PC-9 (cell line): ENCODE measurements around the gene SPECC1L. TPM values are rescaled to one million over a fixed set of nuclear protein-coding genes. Genes with fewer than 3 reads are reported as not detected.

Experiments
- BruUV-seq: library from RNA; stranded (reverse); fragments of 400-500 nt; replicated peaks from 2 replicates; lab custom pipeline; 2021; lab: Mats Ljungman, UMichigan
- CTCF ChIA-PET: fragments of 300-600 bp; sonication (Branson Sonifier 250); formaldehyde crosslinking; loops from one replicate; lab custom pipeline; 2022; ENCODE audit warnings: antibody characterized with exemption; lab: Charles Lee
- POLR2A ChIA-PET: fragments of 300-600 bp; sonication (Branson Sonifier 250); formaldehyde crosslinking; loops from one replicate; lab custom pipeline; 2022; ENCODE audit warnings: antibody characterized with exemption; ENCODE audit not compliant: unreplicated experiment; lab: Charles Lee
- DNase-seq, 2 experiments: peaks; one replicate each; pipeline versions ENCODE4 v3.0.0 to v3.0.0-alpha.2; 2015 to 2022; ENCODE audit warnings: mixed read lengths in 1 of 2
- H2AFZ ChIP-seq: fragments of 200-600 bp; sonication (generic); 2 replicates; pipeline ENCODE4 v1.8.1; 2017; ENCODE audit warnings: antibody characterized with exemption
- H3F3A ChIP-seq: fragments of 200-600 bp; sonication (generic); 2 replicates; pipeline ENCODE4 v1.8.1; 2017; ENCODE audit warnings: antibody characterized with exemption, mild to moderate bottlenecking, low read depth; ENCODE audit not compliant: insufficient read depth
- H3K27ac ChIP-seq: fragments of 200-600 bp; sonication (generic); 2 replicates; pipeline ENCODE4 v1.6.1; 2016; ENCODE audit warnings: mixed run types
- H3K27me3 ChIP-seq: fragments of 200-600 bp; sonication (generic); 2 replicates; pipeline ENCODE4 v1.6.1; 2016; ENCODE audit warnings: low read depth, mixed run types; ENCODE audit not compliant: insufficient read depth
- H3K36me3 ChIP-seq: fragments of 200-600 bp; sonication (generic); 2 replicates; pipeline ENCODE4 v1.6.1; 2016; ENCODE audit warnings: low read depth, mixed run types
- H3K4me1 ChIP-seq: fragments of 200-600 bp; sonication (generic); replicated peaks from 2 replicates; pipeline ENCODE4 v1.6.1; 2016; ENCODE audit warnings: mixed run types; ENCODE audit not compliant: insufficient read depth
- H3K4me2 ChIP-seq: fragments of 200-600 bp; sonication (generic); 2 replicates; pipeline ENCODE4 v1.6.1; 2017; ENCODE audit warnings: mixed run types
- H3K4me3 ChIP-seq: fragments of 200-600 bp; sonication (generic); 2 replicates; pipeline ENCODE4 v1.6.1; 2016; ENCODE audit warnings: mixed run types
- H3K79me2 ChIP-seq: fragments of 200-600 bp; sonication (generic); 2 replicates; pipeline ENCODE4 v1.6.1; 2017; ENCODE audit warnings: low read depth, mixed run types
- H3K9me2 ChIP-seq: fragments of 200-600 bp; sonication (generic); 2 replicates; pipeline ENCODE4 v1.8.1; 2017; ENCODE audit warnings: mild to moderate bottlenecking; ENCODE audit not compliant: insufficient read depth
- H3K9me3 ChIP-seq: fragments of 200-600 bp; sonication (generic); 2 replicates; pipeline ENCODE4 v1.8.1; 2016; ENCODE audit warnings: low read depth; ENCODE audit not compliant: insufficient read depth
- H4K20me1 ChIP-seq: fragments of 200-600 bp; sonication (generic); 2 replicates; pipeline ENCODE4 v1.8.1; 2017; ENCODE audit not compliant: insufficient read depth
- EZH2 ChIP-seq: fragments of 200-600 bp; sonication (generic); IDR thresholded peaks from 2 replicates; pipeline ENCODE4 v1.8.0; 2017; ENCODE audit warnings: antibody characterized with exemption, low read depth
- intact Hi-C: fragments of 100-400 bp; cut with micrococcal nuclease; formaldehyde crosslinking; loops from one replicate; pipeline ENCODE4 v1.10.0; 2022; ENCODE audit not compliant: unreplicated experiment
- total RNA-seq: library from RNA; stranded (reverse); gene quantifications from 2 replicates; pipeline ENCODE4 v1.2.3, GENCODE V29; 2021
- TF ChIP-seq, protein P1 (sequence below): fragments of 200-600 bp; sonication (generic); conservative IDR thresholded peaks from 2 replicates; pipeline ENCODE4 v1.6.1; 2017; ENCODE audit warnings: mixed run types, antibody characterized with exemption, mild to moderate bottlenecking, moderate library complexity

SPECC1L gene
- total RNA-seq, 1 experiment from 2014 or later, result 38.9 TPM

GRCh38 chr22:24330636-24331035 lies 60.0 kb downstream of the SPECC1L start:
- BruUV-seq, result no TSS peak
- Histone ChIP-seq H2AFZ (no peak overlapping the region), H3K9me3 (no peaks in the 10 kb centered on the region), H3K4me1 (0 out of 2 replicates have a peak, but pooled peaks cover 5% of the 10 kb centered on the region), H3K27ac (no peak overlapping the region), H3K27me3 (no peaks in the 10 kb centered on the region), H4K20me1 (peaks cover 8% of the 10 kb centered on the region; the same call in 1 of the 2 replicates), H3K36me3 (peaks cover 37% of the 10 kb centered on the region), H3K9me2 (no peaks in the 10 kb centered on the region), H3K4me3 (no peak overlapping the region), H3K4me2 (no peak overlapping the region), H3F3A (peaks cover 29% of the 10 kb centered on the region; the same call in 1 of the 2 replicates), H3K79me2 (no peaks in the 10 kb centered on the region; the same call in 1 of the 2 replicates)
- ChIA-PET CTCF (no interaction called here), POLR2A (no interaction called here)
- no peak for DNase-seq
- TF ChIP-seq, protein P1, sequence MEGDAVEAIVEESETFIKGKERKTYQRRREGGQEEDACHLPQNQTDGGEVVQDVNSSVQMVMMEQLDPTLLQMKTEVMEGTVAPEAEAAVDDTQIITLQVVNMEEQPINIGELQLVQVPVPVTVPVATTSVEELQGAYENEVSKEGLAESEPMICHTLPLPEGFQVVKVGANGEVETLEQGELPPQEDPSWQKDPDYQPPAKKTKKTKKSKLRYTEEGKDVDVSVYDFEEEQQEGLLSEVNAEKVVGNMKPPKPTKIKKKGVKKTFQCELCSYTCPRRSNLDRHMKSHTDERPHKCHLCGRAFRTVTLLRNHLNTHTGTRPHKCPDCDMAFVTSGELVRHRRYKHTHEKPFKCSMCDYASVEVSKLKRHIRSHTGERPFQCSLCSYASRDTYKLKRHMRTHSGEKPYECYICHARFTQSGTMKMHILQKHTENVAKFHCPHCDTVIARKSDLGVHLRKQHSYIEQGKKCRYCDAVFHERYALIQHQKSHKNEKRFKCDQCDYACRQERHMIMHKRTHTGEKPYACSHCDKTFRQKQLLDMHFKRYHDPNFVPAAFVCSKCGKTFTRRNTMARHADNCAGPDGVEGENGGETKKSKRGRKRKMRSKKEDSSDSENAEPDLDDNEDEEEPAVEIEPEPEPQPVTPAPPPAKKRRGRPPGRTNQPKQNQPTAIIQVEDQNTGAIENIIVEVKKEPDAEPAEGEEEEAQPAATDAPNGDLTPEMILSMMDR, result no peak
- TF ChIP-seq EZH2, result no peak
- intact Hi-C loops, result no loop called here

- no peak overlapping the region for H2AFZ ChIP-seq
- H3K36me3 ChIP-seq, result peaks cover 37% of the 10 kb centered on the region
- no peaks in the 10 kb centered on the region for H3K9me3 ChIP-seq
- intact Hi-C loops, result no loop called here
- H3K4me2 ChIP-seq, result no peak overlapping the region
- no peaks in the 10 kb centered on the region; the same call in 1 of the 2 replicates for H3K79me2 ChIP-seq
- H3K27ac ChIP-seq, result peak overlapping the region; percentile 10; the same call in 1 of the 2 replicates
- no peaks in the 10 kb centered on the region for H3K9me2 ChIP-seq
- CTCF ChIA-PET, result interaction anchor here (0.7 kb wide), 1 partner anchor 56 kb away, joined by 3 read pairs; no protein-coding TSS in a partner anchor
- H3K4me1 ChIP-seq, result 0 out of 2 replicates have a peak, but pooled peaks cover 5% of the 10 kb centered on the region
- peaks cover 22% of the 10 kb centered on the region; the same call in 1 of the 2 replicates for H3F3A ChIP-seq
- peaks cover 8% of the 10 kb centered on the region; the same call in 1 of the 2 replicates for H4K20me1 ChIP-seq
- no peaks in the 10 kb centered on the region for H3K27me3 ChIP-seq
- no peak for DNase-seq
- POLR2A ChIA-PET, result interaction anchor here (0.6 kb wide), 1 partner anchor 205 kb away, joined by 7 read pairs; no protein-coding TSS in a partner anchor
- no peak overlapping the region for H3K4me3 ChIP-seq
- no peak for TF ChIP-seq EZH2
- TF ChIP-seq, protein P1, result no peak
- BruUV-seq, result no TSS peak
Measured at GRCh38 chr22:24331468-24332440, 61.1 kb downstream of the SPECC1L start.

DNA sequence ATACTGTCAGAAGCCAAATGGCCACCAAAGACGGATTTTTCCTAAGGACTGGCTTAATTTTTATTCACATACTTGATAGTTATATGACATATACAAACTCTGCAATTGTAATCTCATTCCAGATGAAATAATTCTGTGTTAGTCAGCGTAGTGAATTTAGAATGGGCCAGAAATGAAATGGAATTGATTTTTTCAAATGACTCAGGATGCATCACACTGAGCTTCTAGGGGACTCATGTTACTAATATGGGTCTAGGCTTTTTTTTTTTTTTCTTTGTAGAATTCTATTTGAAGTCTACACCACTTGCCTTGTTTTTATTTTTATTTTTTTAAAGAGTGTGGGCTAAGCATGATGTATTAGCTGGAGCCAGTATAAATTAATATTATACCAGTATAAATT lies 62.7 kb downstream of the SPECC1L start:
- no peak overlapping the region for H2AFZ ChIP-seq
- ChIA-PET CTCF (interaction anchor here (0.6 kb wide), 1 partner anchor 793 kb away, joined by 5 read pairs; no protein-coding TSS in a partner anchor), POLR2A (interaction anchor here (0.6 kb wide), 1 partner anchor 62 kb away, joined by 3 read pairs; the partner anchor contains the start of gene SPECC1L)
- H3K79me2 ChIP-seq, result no peaks in the 10 kb centered on the region; the same call in 1 of the 2 replicates
- BruUV-seq, result no TSS peak
- peaks cover 41% of the 10 kb centered on the region for H3K36me3 ChIP-seq
- no peak overlapping the region for H3K4me2 ChIP-seq
- H3K9me2 ChIP-seq, result no peaks in the 10 kb centered on the region
- peaks cover 27% of the 10 kb centered on the region; the same call in 1 of the 2 replicates for H3F3A ChIP-seq
- TF ChIP-seq, protein P1, result no peak
- no peak for TF ChIP-seq EZH2
- H4K20me1 ChIP-seq, result peaks cover 8% of the 10 kb centered on the region; the same call in 1 of the 2 replicates
- H3K27me3 ChIP-seq, result no peaks in the 10 kb centered on the region
- H3K27ac ChIP-seq, result peak overlapping the region; percentile 23; the same call in 1 of the 2 replicates
- H3K9me3 ChIP-seq, result no peaks in the 10 kb centered on the region
- H3K4me3 ChIP-seq, result no peak overlapping the region
- peaks cover 13% of the 10 kb centered on the region; the same call in 1 of the 2 replicates for H3K4me1 ChIP-seq
- DNase-seq, result peak in 1 of 2 experiments; percentile 42
- intact Hi-C loops, result no loop called here
